ENCODE results near the gene RHOBTB3. TPM values are rescaled to one million over a fixed set of nuclear protein-coding genes. Genes with fewer than 3 reads are reported as not detected.

Gene RHOBTB3
- total and polyA plus RNA-seq, 12 donors, result 15.0 to 124 (median 90.4) TPM

DNA sequence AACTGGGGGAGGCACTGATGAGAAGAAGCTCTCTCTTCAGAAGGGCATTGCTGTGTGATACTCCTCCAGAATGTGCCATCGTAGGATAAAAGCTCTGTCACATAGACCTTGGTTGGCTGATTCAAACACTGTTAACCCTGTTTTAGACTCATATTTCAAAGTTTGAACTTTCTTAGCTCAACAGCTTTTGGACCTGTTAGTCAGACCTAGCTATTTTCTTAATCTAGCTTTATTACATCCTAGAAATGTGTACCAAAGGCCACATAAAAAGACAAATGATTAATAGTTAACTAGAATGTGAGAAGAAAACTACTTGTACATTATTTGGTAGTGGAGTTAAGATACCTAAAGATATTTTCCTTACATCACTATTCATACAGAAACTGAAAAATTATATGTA is 4.3 kb downstream of the RHOBTB3 start:
- H3K27ac ChIP-seq, result peak overlapping the region in 7 of 10 donors; percentile 37 to 97 (median 93)
- H3K9me3 ChIP-seq, result no peaks in the 10 kb centered on the region
- no peak for DNase-seq
- peaks cover 0 to 9% (median 0%) of the 10 kb centered on the region in 7 donors for H3K27me3 ChIP-seq
- intact Hi-C loops (cut with DNase I), result loop anchor here in 2 of 10 donors (2.0 to 10.0 kb wide), 2 partner anchors 71 to 121 kb away; no protein-coding TSS in a partner anchor
- WGBS, 2 donors, result 11 to 38% methylated on average over 1 of the region's 1 CpG
- peaks cover 0 to 43% (median 7%) of the 10 kb centered on the region in 9 donors for H3K36me3 ChIP-seq
- H3K4me3 ChIP-seq, result peak overlapping the region in 5 of 10 donors; percentile 13 to 84 (median 78)
- no peak for ATAC-seq
- peaks cover 0 to 60% (median 44%) of the 10 kb centered on the region in 9 donors for H3K4me1 ChIP-seq
- TF ChIP-seq, protein P1, sequence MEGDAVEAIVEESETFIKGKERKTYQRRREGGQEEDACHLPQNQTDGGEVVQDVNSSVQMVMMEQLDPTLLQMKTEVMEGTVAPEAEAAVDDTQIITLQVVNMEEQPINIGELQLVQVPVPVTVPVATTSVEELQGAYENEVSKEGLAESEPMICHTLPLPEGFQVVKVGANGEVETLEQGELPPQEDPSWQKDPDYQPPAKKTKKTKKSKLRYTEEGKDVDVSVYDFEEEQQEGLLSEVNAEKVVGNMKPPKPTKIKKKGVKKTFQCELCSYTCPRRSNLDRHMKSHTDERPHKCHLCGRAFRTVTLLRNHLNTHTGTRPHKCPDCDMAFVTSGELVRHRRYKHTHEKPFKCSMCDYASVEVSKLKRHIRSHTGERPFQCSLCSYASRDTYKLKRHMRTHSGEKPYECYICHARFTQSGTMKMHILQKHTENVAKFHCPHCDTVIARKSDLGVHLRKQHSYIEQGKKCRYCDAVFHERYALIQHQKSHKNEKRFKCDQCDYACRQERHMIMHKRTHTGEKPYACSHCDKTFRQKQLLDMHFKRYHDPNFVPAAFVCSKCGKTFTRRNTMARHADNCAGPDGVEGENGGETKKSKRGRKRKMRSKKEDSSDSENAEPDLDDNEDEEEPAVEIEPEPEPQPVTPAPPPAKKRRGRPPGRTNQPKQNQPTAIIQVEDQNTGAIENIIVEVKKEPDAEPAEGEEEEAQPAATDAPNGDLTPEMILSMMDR (IDR thresholded peaks at IDR 0.05), result no peak

DNA sequence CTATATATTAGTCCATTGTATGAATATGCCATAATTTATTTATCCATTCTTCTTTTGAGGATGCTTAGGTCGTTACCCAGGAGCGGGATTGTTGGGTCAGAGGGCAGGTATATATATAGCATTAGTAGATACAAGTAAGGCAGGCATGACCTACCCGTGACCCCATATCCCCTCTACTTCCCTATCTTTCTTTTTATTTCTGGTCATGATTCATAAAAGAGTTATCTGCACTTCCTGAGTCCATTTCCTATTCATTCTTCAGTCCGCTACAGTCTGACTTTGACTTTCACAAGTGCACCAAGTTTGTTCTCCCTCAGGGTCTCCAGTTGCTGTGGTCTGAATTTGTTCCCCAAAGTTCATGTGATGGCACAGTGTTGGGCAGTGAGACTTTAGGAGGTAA is 6.9 kb downstream of the RHOBTB3 start:
- Histone ChIP-seq H3K27ac (peak overlapping the region in 1 of 10 donors; percentile 17), H3K9me3 (no peaks in the 10 kb centered on the region), H3K36me3 (peaks cover 0 to 52% (median 7%) of the 10 kb centered on the region in 9 donors), H3K4me1 (peaks cover 0 to 61% (median 47%) of the 10 kb centered on the region in 9 donors), H3K4me3 (no peak overlapping the region), H3K27me3 (no peaks in the 10 kb centered on the region)
- TF ChIP-seq, protein P1 (IDR thresholded peaks at IDR 0.05), result no peak
- WGBS, 2 donors, result 33 to 34% methylated on average over 4 of the region's 4 CpGs
- intact Hi-C loops (cut with DNase I), result loop anchor here in 1 of 10 donors (10.0 kb wide), 1 partner anchor 73 kb away; no protein-coding TSS in a partner anchor
- ATAC-seq, result peak in 1 of 8 donors; percentile 43
- DNase-seq, result no peak

DNA sequence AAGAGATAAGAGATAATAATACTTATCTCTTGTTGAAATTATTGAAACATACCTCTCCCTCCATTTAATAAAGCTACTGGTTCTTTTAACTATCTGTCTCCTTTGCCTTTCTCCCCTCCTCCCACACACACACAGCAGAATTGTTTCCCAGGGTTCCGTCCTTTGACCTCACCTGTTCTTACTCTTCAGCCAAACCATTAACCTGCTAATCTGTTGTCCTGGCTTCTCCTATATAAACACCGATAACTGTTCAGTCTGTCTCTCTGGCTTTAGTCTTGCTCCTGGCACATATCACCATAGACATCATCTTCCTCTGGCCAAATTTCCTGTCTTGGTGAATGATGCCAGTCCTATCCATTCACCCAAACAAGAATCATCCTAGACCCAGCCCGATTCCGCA is 7.7 kb downstream of the RHOBTB3 start:
- no peak overlapping the region for H3K4me3 ChIP-seq
- H3K9me3 ChIP-seq, result no peaks in the 10 kb centered on the region
- intact Hi-C loops (cut with DNase I), result loop anchor here in 1 of 10 donors (10.0 kb wide), 1 partner anchor 74 kb away; no protein-coding TSS in a partner anchor
- ATAC-seq (no peak), DNase-seq (no peak)
- H3K36me3 ChIP-seq, result peaks cover 0 to 52% (median 7%) of the 10 kb centered on the region in 9 donors
- 94 to 95% methylated on average over 4 of the region's 4 CpGs for WGBS, 2 donors
- H3K27me3 ChIP-seq, result no peaks in the 10 kb centered on the region
- no peak overlapping the region for H3K27ac ChIP-seq
- TF ChIP-seq, protein P1 (IDR thresholded peaks at IDR 0.05), result no peak
- peaks cover 0 to 62% (median 44%) of the 10 kb centered on the region in 9 donors for H3K4me1 ChIP-seq

DNA sequence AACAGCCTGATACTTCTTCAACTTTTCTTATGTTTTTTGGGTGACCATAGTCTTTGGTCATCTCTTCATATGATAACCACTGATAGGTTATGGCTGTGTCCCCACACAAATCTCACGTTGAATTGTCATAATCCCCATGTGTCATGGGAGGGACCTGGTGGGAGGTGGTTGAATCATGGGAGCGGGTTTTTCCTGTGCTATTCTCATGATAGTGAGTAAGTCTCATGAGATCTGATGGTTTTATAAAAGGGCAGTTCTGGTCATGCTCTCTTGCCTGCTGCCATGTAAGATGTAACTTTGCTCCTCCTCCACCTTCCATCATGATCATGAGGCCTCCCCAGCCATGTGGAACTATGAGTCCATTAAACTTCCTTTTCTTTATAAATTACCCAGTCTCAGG is 8.7 kb downstream of the RHOBTB3 start:
- H3K27ac ChIP-seq, result no peak overlapping the region
- TF ChIP-seq, protein P1 (IDR thresholded peaks at IDR 0.05), result no peak
- DNase-seq, result no peak
- no peak overlapping the region for H3K4me3 ChIP-seq
- peaks cover 0 to 61% (median 7%) of the 10 kb centered on the region in 9 donors for H3K36me3 ChIP-seq
- no peak for ATAC-seq
- intact Hi-C loops (cut with DNase I), result loop anchor here in 1 of 10 donors (10.0 kb wide), 1 partner anchor 75 kb away; no protein-coding TSS in a partner anchor
- no peaks in the 10 kb centered on the region for H3K9me3 ChIP-seq
- peaks cover 0 to 52% (median 38%) of the 10 kb centered on the region in 9 donors for H3K4me1 ChIP-seq
- WGBS, 2 donors, result 87 to 90% methylated on average over 2 of the region's 2 CpGs
- H3K27me3 ChIP-seq, result no peaks in the 10 kb centered on the region
